PC-9 (cell line): ENCODE data around the gene AP4M1. TPM values are rescaled to one million over a fixed set of nuclear protein-coding genes. Genes with fewer than 3 reads are reported as not detected.

Experiments used
- BruUV-seq: library from RNA; stranded (reverse); fragments of 400-500 nt; replicated peaks from 2 replicates; lab custom pipeline; 2021; lab: Mats Ljungman, UMichigan
- CTCF ChIA-PET: fragments of 300-600 bp; sonication (Branson Sonifier 250); formaldehyde crosslinking; loops from one replicate; lab custom pipeline; 2022; ENCODE audit warnings: antibody characterized with exemption; lab: Charles Lee
- POLR2A ChIA-PET: fragments of 300-600 bp; sonication (Branson Sonifier 250); formaldehyde crosslinking; loops from one replicate; lab custom pipeline; 2022; ENCODE audit warnings: antibody characterized with exemption; ENCODE audit not compliant: unreplicated experiment; lab: Charles Lee
- DNase-seq, 2 experiments: peaks; one replicate each; pipeline versions ENCODE4 v3.0.0 to v3.0.0-alpha.2; 2015 to 2022; ENCODE audit warnings: mixed read lengths in 1 of 2
- H2AFZ ChIP-seq: fragments of 200-600 bp; sonication (generic); 2 replicates; pipeline ENCODE4 v1.8.1; 2017; ENCODE audit warnings: antibody characterized with exemption
- H3F3A ChIP-seq: fragments of 200-600 bp; sonication (generic); 2 replicates; pipeline ENCODE4 v1.8.1; 2017; ENCODE audit warnings: antibody characterized with exemption, mild to moderate bottlenecking, low read depth; ENCODE audit not compliant: insufficient read depth
- H3K27ac ChIP-seq: fragments of 200-600 bp; sonication (generic); 2 replicates; pipeline ENCODE4 v1.6.1; 2016; ENCODE audit warnings: mixed run types
- H3K27me3 ChIP-seq: fragments of 200-600 bp; sonication (generic); 2 replicates; pipeline ENCODE4 v1.6.1; 2016; ENCODE audit warnings: low read depth, mixed run types; ENCODE audit not compliant: insufficient read depth
- H3K36me3 ChIP-seq: fragments of 200-600 bp; sonication (generic); 2 replicates; pipeline ENCODE4 v1.6.1; 2016; ENCODE audit warnings: low read depth, mixed run types
- H3K4me1 ChIP-seq: fragments of 200-600 bp; sonication (generic); replicated peaks from 2 replicates; pipeline ENCODE4 v1.6.1; 2016; ENCODE audit warnings: mixed run types; ENCODE audit not compliant: insufficient read depth
- H3K4me2 ChIP-seq: fragments of 200-600 bp; sonication (generic); 2 replicates; pipeline ENCODE4 v1.6.1; 2017; ENCODE audit warnings: mixed run types
- H3K4me3 ChIP-seq: fragments of 200-600 bp; sonication (generic); 2 replicates; pipeline ENCODE4 v1.6.1; 2016; ENCODE audit warnings: mixed run types
- H3K79me2 ChIP-seq: fragments of 200-600 bp; sonication (generic); 2 replicates; pipeline ENCODE4 v1.6.1; 2017; ENCODE audit warnings: low read depth, mixed run types
- H3K9me2 ChIP-seq: fragments of 200-600 bp; sonication (generic); 2 replicates; pipeline ENCODE4 v1.8.1; 2017; ENCODE audit warnings: mild to moderate bottlenecking; ENCODE audit not compliant: insufficient read depth
- H3K9me3 ChIP-seq: fragments of 200-600 bp; sonication (generic); 2 replicates; pipeline ENCODE4 v1.8.1; 2016; ENCODE audit warnings: low read depth; ENCODE audit not compliant: insufficient read depth
- H4K20me1 ChIP-seq: fragments of 200-600 bp; sonication (generic); 2 replicates; pipeline ENCODE4 v1.8.1; 2017; ENCODE audit not compliant: insufficient read depth
- CTCF ChIP-seq: fragments of 200-600 bp; sonication (generic); conservative IDR thresholded peaks from 2 replicates; pipeline ENCODE4 v1.6.1; 2017; ENCODE audit warnings: mixed run types, antibody characterized with exemption, mild to moderate bottlenecking, moderate library complexity
- EZH2 ChIP-seq: fragments of 200-600 bp; sonication (generic); IDR thresholded peaks from 2 replicates; pipeline ENCODE4 v1.8.0; 2017; ENCODE audit warnings: antibody characterized with exemption, low read depth
- intact Hi-C: fragments of 100-400 bp; cut with micrococcal nuclease; formaldehyde crosslinking; loops from one replicate; pipeline ENCODE4 v1.10.0; 2022; ENCODE audit not compliant: unreplicated experiment
- total RNA-seq: library from RNA; stranded (reverse); gene quantifications from 2 replicates; pipeline ENCODE4 v1.2.3, GENCODE V29; 2021

Gene AP4M1
- total RNA-seq, 1 experiment from 2014 or later = 18.1 TPM

DNA sequence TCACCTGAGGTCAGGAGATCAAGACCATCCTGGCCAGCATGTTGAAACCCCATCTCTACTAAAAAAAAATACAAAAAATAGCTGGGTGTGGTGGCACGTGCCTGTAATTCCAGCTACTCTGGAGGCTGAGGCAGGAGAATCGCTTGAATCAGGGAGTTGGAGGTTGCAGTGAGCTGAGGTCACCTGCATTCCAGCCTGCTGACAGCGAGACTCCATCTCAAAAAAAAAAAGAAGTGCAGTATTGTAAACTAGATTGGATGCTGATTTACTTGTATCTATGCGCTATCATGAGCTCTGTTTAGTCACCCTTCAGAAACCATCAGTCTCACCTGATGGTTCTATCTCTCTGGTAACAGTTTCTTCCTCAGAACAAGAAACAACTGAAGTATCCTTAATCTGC lies 38.1 kb upstream of the AP4M1 start:
- H4K20me1 ChIP-seq = no peaks in the 10 kb centered on the region
- H3K4me3 ChIP-seq = no peak overlapping the region
- ChIA-PET POLR2A (interaction anchor here (0.6 to 0.7 kb wide), 2 partner anchors 19 to 676 kb away, joined by 6 to 7 read pairs; no protein-coding TSS in a partner anchor), CTCF (no interaction called here)
- no peak for DNase-seq
- peaks cover 14% of the 10 kb centered on the region; the same call in 1 of the 2 replicates for H3F3A ChIP-seq
- no peaks in the 10 kb centered on the region for H3K79me2 ChIP-seq
- TF ChIP-seq EZH2 (no peak), CTCF (no peak)
- H3K36me3 ChIP-seq = peaks cover 4% of the 10 kb centered on the region; the same call in 1 of the 2 replicates
- H2AFZ ChIP-seq = no peak overlapping the region
- H3K4me2 ChIP-seq = no peak overlapping the region
- H3K27me3 ChIP-seq = no peaks in the 10 kb centered on the region
- no TSS peak for BruUV-seq
- H3K4me1 ChIP-seq = no peaks in the 10 kb centered on the region
- H3K9me3 ChIP-seq = no peaks in the 10 kb centered on the region
- H3K9me2 ChIP-seq = no peaks in the 10 kb centered on the region
- intact Hi-C loops = no loop called here
- no peak overlapping the region for H3K27ac ChIP-seq

DNA sequence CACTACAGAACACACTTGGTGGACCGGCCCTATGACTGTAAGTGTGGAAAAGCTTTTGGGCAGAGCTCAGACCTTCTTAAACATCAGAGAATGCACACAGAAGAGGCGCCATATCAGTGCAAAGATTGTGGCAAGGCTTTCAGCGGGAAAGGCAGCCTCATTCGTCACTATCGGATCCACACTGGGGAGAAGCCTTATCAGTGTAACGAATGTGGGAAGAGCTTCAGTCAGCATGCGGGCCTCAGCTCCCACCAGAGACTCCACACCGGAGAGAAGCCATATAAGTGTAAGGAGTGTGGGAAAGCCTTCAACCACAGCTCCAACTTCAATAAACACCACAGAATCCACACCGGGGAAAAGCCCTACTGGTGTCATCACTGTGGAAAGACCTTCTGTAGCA lies 37.3 kb upstream of the AP4M1 start:
- Histone ChIP-seq H3K4me1 (no peaks in the 10 kb centered on the region), H3K9me2 (no peaks in the 10 kb centered on the region), H3K27me3 (no peaks in the 10 kb centered on the region), H3K79me2 (no peaks in the 10 kb centered on the region), H3K9me3 (no peaks in the 10 kb centered on the region), H3K4me2 (no peak overlapping the region), H2AFZ (no peak overlapping the region), H4K20me1 (no peaks in the 10 kb centered on the region), H3F3A (peaks cover 14% of the 10 kb centered on the region; the same call in 1 of the 2 replicates), H3K36me3 (peaks cover 9% of the 10 kb centered on the region), H3K4me3 (no peak overlapping the region), H3K27ac (no peak overlapping the region)
- BruUV-seq = no TSS peak
- intact Hi-C loops = no loop called here
- TF ChIP-seq CTCF (no peak), EZH2 (no peak)
- ChIA-PET CTCF (no interaction called here), POLR2A (interaction anchor here (0.6 to 0.7 kb wide), 2 partner anchors 85 to 676 kb away, joined by 3 to 7 read pairs; partner anchors contain the start of gene LAMTOR4)
- DNase-seq = no peak

DNA sequence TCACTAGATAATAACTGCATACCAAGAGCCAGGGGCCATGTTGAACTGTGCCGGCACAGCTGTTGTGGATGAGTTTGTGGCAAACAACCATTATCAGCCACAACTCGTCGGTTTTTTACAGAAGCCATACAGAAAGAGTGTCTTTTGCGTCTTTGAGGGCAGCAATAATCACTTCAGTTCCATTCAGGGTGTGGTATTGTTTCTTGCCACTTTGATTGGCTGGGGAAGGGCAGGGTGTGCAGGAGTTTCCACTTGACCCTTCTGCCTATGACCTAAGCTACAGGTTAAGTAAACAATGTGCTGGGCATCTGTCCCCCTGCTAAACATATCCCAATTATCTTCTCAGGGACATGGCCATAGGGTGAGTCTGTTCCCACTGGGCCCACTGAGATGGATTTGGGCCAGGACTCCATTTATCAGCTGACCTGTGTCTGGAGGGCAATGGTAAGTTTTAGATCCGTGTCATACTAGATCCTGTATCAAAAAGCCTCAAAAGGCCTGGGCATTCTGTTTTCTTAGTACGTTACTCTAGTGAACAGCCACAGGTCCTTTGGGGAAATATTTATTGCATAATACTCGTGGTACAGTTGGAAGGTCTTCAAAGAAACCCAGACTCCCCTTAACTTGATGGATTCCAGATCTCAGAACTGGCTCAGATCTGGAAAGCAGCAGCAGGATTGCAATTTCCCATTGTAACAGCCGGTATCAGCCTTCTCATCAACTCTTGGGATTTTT lies 35.8 kb upstream of the AP4M1 start:
- H3F3A ChIP-seq = peaks cover 14% of the 10 kb centered on the region; the same call in 1 of the 2 replicates
- H3K79me2 ChIP-seq = no peaks in the 10 kb centered on the region
- no peak for DNase-seq
- POLR2A ChIA-PET = no interaction called here
- no peaks in the 10 kb centered on the region for H4K20me1 ChIP-seq
- TF ChIP-seq CTCF (no peak), EZH2 (no peak)
- no peak overlapping the region for H2AFZ ChIP-seq
- peaks cover 23% of the 10 kb centered on the region for H3K36me3 ChIP-seq
- intact Hi-C loops = no loop called here
- CTCF ChIA-PET = no interaction called here
- H3K9me2 ChIP-seq = no peaks in the 10 kb centered on the region
- H3K27me3 ChIP-seq = no peaks in the 10 kb centered on the region
- H3K4me2 ChIP-seq = no peak overlapping the region
- H3K4me3 ChIP-seq = no peak overlapping the region
- no peaks in the 10 kb centered on the region for H3K4me1 ChIP-seq
- no TSS peak for BruUV-seq
- H3K9me3 ChIP-seq = peaks cover 10% of the 10 kb centered on the region
- H3K27ac ChIP-seq = no peak overlapping the region
